Fibroblast of pulmonary artery (primary cell): Measurements from ENCODE around the gene NET1.

Source experiments
- DNase-seq: peaks from one replicate; pipeline ENCODE4 v3.0.0-alpha.2; 2010; ENCODE audit warnings: low read depth
- H3K4me3 ChIP-seq: replicated peaks from 2 replicates; pipeline ENCODE4 v1.5.1; 2011; ENCODE audit warnings: low read depth, mild to moderate bottlenecking, control low read depth, low read length, moderate library complexity
- CTCF ChIP-seq: IDR thresholded peaks from 2 replicates; pipeline ENCODE4 v1.5.1; 2011; ENCODE audit warnings: mild to moderate bottlenecking, control low read depth, low read length, inconsistent platforms; ENCODE audit errors: missing control alignments

The NET1 gene

GRCh38 chr10:5412277-5412941 lies at the start of gene NET1:
Gene NET1 (plus strand): TSS chr10:5412557. CDS start chr10:5412693, 136 bp downstream.
- H3K4me3 ChIP-seq, result peak within 1 kb of the TSS; percentile 66
- no peak for TF ChIP-seq CTCF
- peak; percentile 91 for DNase-seq

- no peak for TF ChIP-seq CTCF
- H3K4me3 ChIP-seq, result no peak overlapping the region
- no peak for DNase-seq
Measured at GRCh38 chr10:5362873-5363272, 49.5 kb upstream of the NET1 start.

- no peak for DNase-seq
- no peak for TF ChIP-seq CTCF
- no peak overlapping the region for H3K4me3 ChIP-seq
Measured at GRCh38 chr10:5364374-5364773, 48.0 kb upstream of the NET1 start.

GRCh38 chr10:5364890-5365338 lies 47.4 kb upstream of the NET1 start, which contains the start of gene UCN3:
Gene UCN3 (plus strand): TSS chr10:5364966. CDS start chr10:5373721, 8,755 bp downstream.
- TF ChIP-seq CTCF, result no peak
- no peak within 1 kb of the TSS for H3K4me3 ChIP-seq

GRCh38 chr10:5365928-5366327 lies 46.4 kb upstream of the NET1 start:
- no peak for DNase-seq
- no peak for TF ChIP-seq CTCF
- H3K4me3 ChIP-seq, result no peak overlapping the region

More at GRCh38 chr10:5364890-5365338, 47.4 kb upstream of the NET1 start, which contains the start of gene UCN3:
- DNase-seq, result no peak

- TF ChIP-seq CTCF, result no peak
- DNase-seq, result no peak
- no peak overlapping the region for H3K4me3 ChIP-seq
Measured at GRCh38 chr10:5369362-5370158, 42.8 kb upstream of the NET1 start.
